Heart left ventricle (tissue), 13 donors: ENCODE measurements around the gene ASPM.

Experiments
- CTCF ChIP-seq, 12 donors: fragments of 200-600 bp; sonication (generic) in 4 of 12; IDR thresholded peaks; one replicate each; pipeline versions ENCODE4 v1.5.0 to v1.8.0; 2018 to 2022; ENCODE audit warnings: antibody characterized with exemption in 12 of 12, mild to moderate bottlenecking in 5 of 12
- POLR2A ChIP-seq, 2 donors: fragments of 450-650 bp; IDR thresholded peaks; one replicate each; pipeline ENCODE4 v1.6.1; 2017; ENCODE audit warnings: antibody characterized with exemption in 2 of 2, mild to moderate bottlenecking in 2 of 2, moderate library complexity in 2 of 2
- donor health status: ischemic (EF 13 %, LVEDD 7.1; RV severe dilation, severe dysfunction).
- donor health status: DM: no; HTN: yes; CAD: no.
- donor health status: DM: no; HTN: no; CAD: no.
- donor health status: ischemic (EF 25% LVEDD 6.9; RV normal size, moderate dysfunction).
- donor health status: ischemic (EF 25% LVEDD 5.7; RV mildly dilated, moderate dysfunction).
- donor health status: ischemic (EF 35%, LVEDD 5.7; RV mildly dilated, moderate dysfunction).
- donor health status: nonischemic (EF 11% LVEDD 7.7; RV severe dilation, severe dysfunction).
- donor health status: DM: yes; HTN: yes; CAD: no.
- donor health status: PGD.
- donor health status: ischemic (EF 29% LVEDD 5.4; RV normal size, mild dysfunction).
- donor health status: nonischemic (EF 23%, LVEDD 6.1; RV moderate dilation, normal function).

DNA sequence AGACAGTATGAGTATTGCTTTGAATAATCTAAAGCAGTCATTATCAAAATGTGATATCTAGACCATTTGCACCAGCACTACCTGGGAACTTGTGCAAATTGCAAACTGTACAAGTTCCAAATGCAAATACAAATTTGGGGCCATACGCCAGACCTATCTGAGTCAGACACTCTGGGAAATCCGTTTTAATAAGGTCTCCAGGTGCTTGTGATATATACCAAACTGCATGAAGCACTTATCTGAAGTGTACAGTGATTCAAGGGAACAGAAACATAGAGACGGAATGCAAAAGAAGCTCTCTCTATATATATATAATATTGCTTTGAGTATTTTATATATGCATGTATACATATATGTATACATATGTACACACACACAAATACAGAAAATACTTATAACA lies 36.2 kb upstream of the ASPM start:
- TF ChIP-seq CTCF (IDR thresholded peaks at IDR 0.05) = no peak
- no peak for TF ChIP-seq POLR2A (IDR thresholded peaks at IDR 0.05)
